Ovary (tissue), 9 donors: ENCODE data around the gene CNDP1. TPM values are rescaled to one million over a fixed set of nuclear protein-coding genes. Genes with fewer than 3 reads are reported as not detected.

Experiments used
- DNase-seq, 5 donors: peaks; one replicate each; pipeline ENCODE4 v3.0.0-alpha.2; 2019 to 2020
- H3K27ac ChIP-seq, 2 donors: fragments of 200-600 bp; one replicate each; pipeline versions ENCODE4 v1.5.1 to v1.8.0; 2019 to 2022
- H3K27me3 ChIP-seq: fragments of 200-600 bp; one replicate; pipeline ENCODE4 v1.8.0; 2022
- H3K36me3 ChIP-seq: fragments of 200-600 bp; sonication (generic); one replicate; pipeline ENCODE4 v1.5.1; 2019
- H3K4me1 ChIP-seq: one replicate; pipeline ENCODE4 v1.8.1; 2013; ENCODE audit warnings: mild to moderate bottlenecking, moderate library complexity; ENCODE audit not compliant: insufficient read depth
- H3K4me3 ChIP-seq: fragments of 200-600 bp; sonication (generic); one replicate; pipeline ENCODE4 v1.5.1; 2017
- H3K9me3 ChIP-seq, 2 donors: fragments of 200-600 bp in 1 of 2; sonication (generic) in 1 of 2; one replicate each; pipeline versions ENCODE4 v1.5.1 to v1.8.1; 2013 to 2019; ENCODE audit warnings: mild to moderate bottlenecking in 1 of 2, moderate library complexity in 1 of 2
- CTCF ChIP-seq, 3 donors: fragments of 450-650 bp in 2 of 3; fragments of 200-600 bp in 1 of 3; IDR thresholded peaks; one replicate each; pipeline versions ENCODE4 v1.5.1 to v1.8.0; 2016 to 2022; ENCODE audit warnings: antibody characterized with exemption in 3 of 3, mild to moderate bottlenecking in 1 of 3
- EP300 ChIP-seq: sonication (generic); formaldehyde crosslinking; IDR thresholded peaks from one replicate; pipeline ENCODE4 v1.6.1; 2017; ENCODE audit warnings: antibody characterized with exemption
- POLR2A ChIP-seq: fragments of 450-650 bp; IDR thresholded peaks from one replicate; pipeline ENCODE4 v1.6.1; 2017; ENCODE audit warnings: antibody characterized with exemption, mild to moderate bottlenecking, moderate library complexity
- WGBS, 3 donors: extraction: QIAGEN DNeasy Blood & Tissue Kit in 1 of 3; methylation state at CpG; one replicate each; pipeline versions ENCODE4 v1.1.5 to v1.1.7; 2013 to 2017; 5-methylcytosine and 5-hydroxymethylcytosine counted together
- intact Hi-C, 4 donors: fragments of 100-400 bp; cut with DNase I; formaldehyde crosslinking; loops; one replicate each; pipeline versions ENCODE4 v1.11.0 to v1.15.1; 2022 to 2023
- polyA plus RNA-seq, 2 donors: library from polyadenylated mRNA; stranded (reverse); fragments of 200-250 nt in 1 of 2; fragments of 350-450 nt in 1 of 2; fragmentation: Illumina TruSeq in 1 of 2; extraction: RNeasy Lipid Tissue Mini Kit (QIAGEN cat#74804) in 1 of 2; gene quantifications; one replicate each; pipeline ENCODE4 v1.2.3, GENCODE V29; 2013 to 2014
- total RNA-seq, 7 donors: library from RNA; depleted of rRNA in 2 of 7; stranded (reverse); fragments of >200 nt in 2 of 7; fragmentation: NEBNext Ultra II Directional in 3 of 7; extraction: Animal tissue kit (Norgen Biotek cat#: 25700) in 3 of 7; gene quantifications; one replicate each; pipeline versions ENCODE4 v1.1.0 to v1.2.4, GENCODE V29; 2016 to 2023
- donor health status: DM: no; HTN: no; CAD: no; lungs with moderate emphysema.
- donor health status: DM: no; HTN: no; CAD: no.
- donor health status: Bipolar disorder and iron deficiency.
- donor health status: DM: yes; HTN: yes; CAD: no.
- donor health status: DM: no; HTN: no; CAD: no.
- donor health status: DM: yes; HTN: yes; CAD: no.

Gene CNDP1
- total and polyA plus RNA-seq, 9 donors = 0.02 to 0.35 (median 0.15) TPM; not detected in 3

- H3K4me3 ChIP-seq = no peak overlapping the region
- no peak for DNase-seq
- TF ChIP-seq POLR2A = no peak
- no peak for TF ChIP-seq EP300
- no peak for TF ChIP-seq CTCF (IDR thresholded peaks at IDR 0.05)
- H3K36me3 ChIP-seq = no peaks in the 10 kb centered on the region
- H3K27ac ChIP-seq = no peak overlapping the region
- no peaks in the 10 kb centered on the region for H3K27me3 ChIP-seq
- no peaks in the 10 kb centered on the region for H3K9me3 ChIP-seq
- intact Hi-C loops = no loop called here
- WGBS, 3 donors = 87 to 92% (median 91%) methylated on average over 18 of the region's 18 CpGs
- no peaks in the 10 kb centered on the region for H3K4me1 ChIP-seq
Observed at GRCh38 chr18:74514860-74515495, 19.3 kb upstream of the CNDP1 start.

- whole genome bisulfite sequencing, 3 donors = 91 to 94% (median 94%) methylated on average over 10 to 13 of the region's 13 CpGs
- Histone ChIP-seq H3K27me3 (no peaks in the 10 kb centered on the region), H3K4me1 (no peaks in the 10 kb centered on the region), H3K36me3 (no peaks in the 10 kb centered on the region), H3K4me3 (no peak overlapping the region), H3K9me3 (no peaks in the 10 kb centered on the region), H3K27ac (no peak overlapping the region)
- intact Hi-C loops = no loop called here
- DNase-seq = no peak
- no peak for TF ChIP-seq EP300
- no peak for TF ChIP-seq CTCF (IDR thresholded peaks at IDR 0.05)
- TF ChIP-seq POLR2A = no peak
Observed at GRCh38 chr18:74515620-74516231, 18.6 kb upstream of the CNDP1 start.

- no peak overlapping the region for H3K4me3 ChIP-seq
- no peaks in the 10 kb centered on the region for H3K36me3 ChIP-seq
- no peak for DNase-seq
- no peaks in the 10 kb centered on the region for H3K9me3 ChIP-seq
- no peaks in the 10 kb centered on the region for H3K4me1 ChIP-seq
- no peaks in the 10 kb centered on the region for H3K27me3 ChIP-seq
- intact Hi-C loops = no loop called here
- H3K27ac ChIP-seq = no peak overlapping the region
- TF ChIP-seq POLR2A = no peak
- no peak for TF ChIP-seq EP300
- no peak for TF ChIP-seq CTCF (IDR thresholded peaks at IDR 0.05)
- WGBS, 3 donors = 92 to 94% (median 94%) methylated on average over 35 of the region's 35 CpGs
Observed at GRCh38 chr18:74516271-74517235, 17.7 kb upstream of the CNDP1 start.

- no peaks in the 10 kb centered on the region for H3K27me3 ChIP-seq
- no peak for DNase-seq
- H3K27ac ChIP-seq = no peak overlapping the region
- H3K4me1 ChIP-seq = no peaks in the 10 kb centered on the region
- intact Hi-C loops = no loop called here
- no peak for TF ChIP-seq CTCF (IDR thresholded peaks at IDR 0.05)
- no peak for TF ChIP-seq POLR2A
- TF ChIP-seq EP300 = no peak
- WGBS, 3 donors = 90 to 94% (median 90%) methylated on average over 15 of the region's 15 CpGs
- no peaks in the 10 kb centered on the region for H3K9me3 ChIP-seq
- H3K4me3 ChIP-seq = no peak overlapping the region
- H3K36me3 ChIP-seq = no peaks in the 10 kb centered on the region
Observed at GRCh38 chr18:74517236-74517630, 17.1 kb upstream of the CNDP1 start.
